ENCODE data around the gene GCDH.
"Not testable (repeated sequence)": the region's sequence is repeated elsewhere in the genome, so short reads cannot be mapped to it uniquely, and the experiment has no call there.

The GCDH gene

DNA sequence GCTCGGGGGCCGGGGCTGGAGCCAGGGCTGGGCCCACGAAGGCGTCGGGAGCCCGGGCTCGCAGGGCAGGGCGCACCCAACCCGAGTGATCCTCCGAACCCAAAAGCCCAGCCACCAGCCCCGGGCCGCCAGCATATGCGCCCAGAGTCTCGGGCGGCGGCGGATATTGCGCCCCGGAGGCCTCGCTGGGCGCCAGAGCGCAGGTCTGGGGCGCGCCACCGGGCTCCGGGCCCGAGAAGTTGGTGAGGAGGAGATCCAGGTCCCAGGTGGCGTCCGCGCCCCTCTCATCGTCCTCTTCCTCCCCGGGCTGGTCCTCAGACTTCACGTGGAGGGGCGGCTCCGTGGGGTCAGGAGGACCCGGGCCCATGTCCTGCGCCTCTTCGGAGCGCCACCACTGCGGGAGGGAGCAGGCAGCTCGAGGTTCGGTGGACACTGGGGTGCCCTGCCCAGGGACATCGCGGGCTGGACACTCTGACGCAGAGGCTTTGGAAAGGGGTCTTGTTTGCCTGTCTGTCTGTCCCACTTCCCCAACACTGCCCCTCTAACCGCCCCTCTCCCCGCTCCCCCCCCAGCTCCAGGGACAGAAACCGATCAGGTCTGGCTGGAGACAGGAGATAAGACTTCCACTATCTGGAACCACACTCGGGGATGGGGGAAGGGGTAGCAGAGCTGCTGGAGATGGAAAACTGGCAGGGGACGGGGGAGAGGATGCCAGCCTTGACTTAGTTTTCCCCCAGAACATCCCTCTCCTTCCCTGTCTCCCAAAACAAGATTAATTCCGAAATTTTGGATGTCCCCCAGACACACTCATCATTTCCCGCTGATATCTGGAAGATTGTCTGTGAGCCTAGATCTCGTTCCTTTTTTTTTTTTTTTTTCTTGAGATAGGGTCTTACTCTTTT is 5.0 kb upstream of the GCDH start:
- Histone ChIP-seq H3K9me3 (ENCODE audit: control insufficient read depth, low read length) (peaks cover 3% of the 10 kb centered on the region), H3K27ac (ENCODE audit: insufficient read depth, low read length, poor library complexity, severe bottlenecking) (peak overlapping the region; percentile 37), H3K36me3 (ENCODE audit: control insufficient read depth, insufficient read depth, low read length) (no peaks in the 10 kb centered on the region), H3K4me3 (ENCODE audit: insufficient read depth, low read depth, low read length, poor library complexity, severe bottlenecking) (peak overlapping the region; percentile 49), H3K4me1 (ENCODE audit: control insufficient read depth, insufficient read depth, low read length, poor library complexity, severe bottlenecking) (peaks cover 8% of the 10 kb centered on the region), H3K27me3 (replicated peaks; ENCODE audit: control insufficient read depth, insufficient read depth, low read length, poor library complexity, severe bottlenecking) (no peaks in the 10 kb centered on the region)
- no peak for DNase-seq

GRCh38 chr19:12886651-12886968 is 4.3 kb upstream of the GCDH start:
- peaks cover 3% of the 10 kb centered on the region for H3K9me3 ChIP-seq (ENCODE audit: control insufficient read depth, low read length)
- H3K27ac ChIP-seq (ENCODE audit: insufficient read depth, low read length, poor library complexity, severe bottlenecking) = no peak overlapping the region
- H3K27me3 ChIP-seq (replicated peaks; ENCODE audit: control insufficient read depth, insufficient read depth, low read length, poor library complexity, severe bottlenecking) = no peaks in the 10 kb centered on the region
- no peak overlapping the region for H3K4me3 ChIP-seq (ENCODE audit: insufficient read depth, low read depth, low read length, poor library complexity, severe bottlenecking)
- H3K4me1 ChIP-seq (ENCODE audit: control insufficient read depth, insufficient read depth, low read length, poor library complexity, severe bottlenecking) = peaks cover 12% of the 10 kb centered on the region
- no peak for DNase-seq
- H3K36me3 ChIP-seq (ENCODE audit: control insufficient read depth, insufficient read depth, low read length) = no peaks in the 10 kb centered on the region

- peaks cover 3% of the 10 kb centered on the region for H3K9me3 ChIP-seq (ENCODE audit: control insufficient read depth, low read length)
- no peaks in the 10 kb centered on the region for H3K36me3 ChIP-seq (ENCODE audit: control insufficient read depth, insufficient read depth, low read length)
- H3K4me1 ChIP-seq (ENCODE audit: control insufficient read depth, insufficient read depth, low read length, poor library complexity, severe bottlenecking) = peaks cover 16% of the 10 kb centered on the region
- DNase-seq = no peak
- H3K27ac ChIP-seq (ENCODE audit: insufficient read depth, low read length, poor library complexity, severe bottlenecking) = no peak within 1 kb of the TSS
- no peaks in the 10 kb centered on the region for H3K27me3 ChIP-seq (replicated peaks; ENCODE audit: control insufficient read depth, insufficient read depth, low read length, poor library complexity, severe bottlenecking)
- H3K4me3 ChIP-seq (ENCODE audit: insufficient read depth, low read depth, low read length, poor library complexity, severe bottlenecking) = no peak within 1 kb of the TSS
Observed at GRCh38 chr19:12886969-12887747, 3.8 kb upstream of the GCDH start, which contains the start of gene KLF1. KLF1 (minus strand) TSS chr19:12887201; CDS start chr19:12887140, 61 bp downstream.

DNA sequence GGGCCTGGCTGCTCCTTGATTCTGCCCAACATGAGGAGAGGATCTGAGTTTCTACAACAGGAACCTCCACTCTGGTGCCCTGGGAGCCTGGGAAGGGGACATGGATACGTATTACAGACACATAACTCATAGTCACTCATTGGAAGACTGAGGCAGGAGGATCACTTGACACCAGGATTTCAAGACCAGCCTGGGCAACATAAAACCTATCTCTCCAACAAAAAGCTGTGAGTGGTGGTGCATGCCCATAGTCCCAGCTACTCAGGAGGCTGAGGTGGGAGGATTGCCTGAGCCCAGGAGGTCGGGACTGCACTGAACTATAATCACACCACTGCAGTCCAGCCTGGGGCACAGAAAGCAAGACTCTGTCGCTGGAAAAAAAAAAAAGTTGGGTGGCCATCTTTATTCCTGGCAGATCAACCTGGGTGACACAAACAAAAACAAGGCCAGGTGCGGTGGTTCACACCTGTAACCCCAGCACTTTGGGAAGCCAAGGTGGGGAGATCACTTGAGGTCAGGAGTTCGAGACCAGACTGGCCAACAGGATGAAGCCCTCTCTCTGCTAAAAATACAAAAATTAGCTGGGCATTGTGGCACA is 2.9 kb upstream of the GCDH start:
- Histone ChIP-seq H3K36me3 (ENCODE audit: control insufficient read depth, insufficient read depth, low read length) (no peaks in the 10 kb centered on the region), H3K27me3 (replicated peaks; ENCODE audit: control insufficient read depth, insufficient read depth, low read length, poor library complexity, severe bottlenecking) (no peaks in the 10 kb centered on the region), H3K9me3 (ENCODE audit: control insufficient read depth, low read length) (peaks cover 3% of the 10 kb centered on the region), H3K4me3 (ENCODE audit: insufficient read depth, low read depth, low read length, poor library complexity, severe bottlenecking) (no peak overlapping the region), H3K27ac (ENCODE audit: insufficient read depth, low read length, poor library complexity, severe bottlenecking) (no peak overlapping the region), H3K4me1 (ENCODE audit: control insufficient read depth, insufficient read depth, low read length, poor library complexity, severe bottlenecking) (peaks cover 16% of the 10 kb centered on the region)
- DNase-seq = no peak

GRCh38 chr19:12890299-12890786 is 617 bp upstream of the GCDH start:
- not testable (repeated sequence) for H3K27me3 ChIP-seq (replicated peaks; ENCODE audit: control insufficient read depth, insufficient read depth, low read length, poor library complexity, severe bottlenecking); H3K9me3 ChIP-seq (ENCODE audit: control insufficient read depth, low read length); DNase-seq; H3K4me3 ChIP-seq (ENCODE audit: insufficient read depth, low read depth, low read length, poor library complexity, severe bottlenecking)
- H3K36me3 ChIP-seq (ENCODE audit: control insufficient read depth, insufficient read depth, low read length) = peaks cover 10% of the 10 kb centered on the region
- H3K27ac ChIP-seq (ENCODE audit: insufficient read depth, low read length, poor library complexity, severe bottlenecking) = peak overlapping the region; percentile 56
- H3K4me1 ChIP-seq (ENCODE audit: control insufficient read depth, insufficient read depth, low read length, poor library complexity, severe bottlenecking) = peaks cover 15% of the 10 kb centered on the region

DNA sequence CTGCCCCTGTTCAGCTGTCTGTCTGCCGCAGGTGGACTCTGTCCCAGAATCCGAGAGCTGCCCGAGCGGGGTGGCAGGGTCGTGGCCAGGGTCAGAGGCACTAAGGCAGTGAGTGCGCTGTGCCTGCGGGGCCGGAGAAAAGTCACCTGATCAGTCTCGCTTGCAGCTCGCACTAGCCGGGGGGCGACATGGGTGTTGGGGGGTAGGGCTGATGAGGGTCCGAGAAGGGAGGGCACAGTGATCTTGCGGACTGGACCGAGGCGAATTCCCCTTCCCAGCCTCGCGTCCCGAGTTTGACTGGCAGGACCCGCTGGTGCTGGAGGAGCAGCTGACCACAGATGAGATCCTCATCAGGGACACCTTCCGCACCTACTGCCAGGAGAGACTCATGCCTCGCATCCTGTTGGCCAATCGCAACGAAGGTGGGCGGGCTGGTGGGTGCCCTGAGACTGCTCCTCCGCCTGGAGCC is 627 bp downstream of the GCDH start:
- Histone ChIP-seq H3K9me3 (ENCODE audit: control insufficient read depth, low read length) (no peaks in the 10 kb centered on the region), H3K4me3 (ENCODE audit: insufficient read depth, low read depth, low read length, poor library complexity, severe bottlenecking) (peak overlapping the region; percentile 56), H3K36me3 (ENCODE audit: control insufficient read depth, insufficient read depth, low read length) (peaks cover 17% of the 10 kb centered on the region), H3K27me3 (replicated peaks; ENCODE audit: control insufficient read depth, insufficient read depth, low read length, poor library complexity, severe bottlenecking) (no peaks in the 10 kb centered on the region), H3K27ac (ENCODE audit: insufficient read depth, low read length, poor library complexity, severe bottlenecking) (peak overlapping the region; percentile 56), H3K4me1 (ENCODE audit: control insufficient read depth, insufficient read depth, low read length, poor library complexity, severe bottlenecking) (peaks cover 9% of the 10 kb centered on the region)
- DNase-seq = no peak

GRCh38 chr19:12893582-12893981 is 2.6 kb downstream of the GCDH start:
- no peak for DNase-seq
- Histone ChIP-seq H3K27ac (ENCODE audit: insufficient read depth, low read length, poor library complexity, severe bottlenecking) (no peak overlapping the region), H3K9me3 (ENCODE audit: control insufficient read depth, low read length) (no peaks in the 10 kb centered on the region), H3K36me3 (ENCODE audit: control insufficient read depth, insufficient read depth, low read length) (peaks cover 31% of the 10 kb centered on the region), H3K27me3 (replicated peaks; ENCODE audit: control insufficient read depth, insufficient read depth, low read length, poor library complexity, severe bottlenecking) (no peaks in the 10 kb centered on the region), H3K4me3 (ENCODE audit: insufficient read depth, low read depth, low read length, poor library complexity, severe bottlenecking) (no peak overlapping the region), H3K4me1 (ENCODE audit: control insufficient read depth, insufficient read depth, low read length, poor library complexity, severe bottlenecking) (peaks cover 9% of the 10 kb centered on the region)

DNA sequence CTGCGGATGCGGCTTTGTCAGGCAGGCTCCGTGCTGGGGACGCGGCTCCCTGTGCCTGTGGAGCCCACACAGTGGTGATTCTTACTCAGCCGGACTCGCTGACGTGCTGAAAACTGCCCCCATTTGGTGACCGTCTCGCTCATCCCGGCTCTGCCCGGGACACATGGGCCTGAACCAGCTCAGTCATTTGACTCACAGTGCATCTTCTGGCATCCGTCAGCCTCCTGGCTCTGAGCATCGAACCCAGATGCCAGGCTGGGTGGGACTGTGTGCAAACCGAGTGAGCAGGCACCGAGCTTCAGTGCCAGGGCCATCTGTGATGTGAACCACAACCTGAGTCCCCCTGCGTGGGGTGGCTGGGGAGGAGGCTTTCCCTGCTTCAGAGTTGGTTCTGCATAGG is 5.5 kb downstream of the GCDH start:
- no peak for DNase-seq
- Histone ChIP-seq H3K36me3 (ENCODE audit: control insufficient read depth, insufficient read depth, low read length) (peaks cover 46% of the 10 kb centered on the region), H3K27me3 (replicated peaks; ENCODE audit: control insufficient read depth, insufficient read depth, low read length, poor library complexity, severe bottlenecking) (no peaks in the 10 kb centered on the region), H3K4me1 (ENCODE audit: control insufficient read depth, insufficient read depth, low read length, poor library complexity, severe bottlenecking) (peaks cover 6% of the 10 kb centered on the region), H3K4me3 (ENCODE audit: insufficient read depth, low read depth, low read length, poor library complexity, severe bottlenecking) (no peak overlapping the region), H3K9me3 (ENCODE audit: control insufficient read depth, low read length) (no peaks in the 10 kb centered on the region), H3K27ac (ENCODE audit: insufficient read depth, low read length, poor library complexity, severe bottlenecking) (no peak overlapping the region)

GRCh38 chr19:12899891-12900518 is 9.0 kb downstream of the GCDH start:
- H3K36me3 ChIP-seq (ENCODE audit: control insufficient read depth, insufficient read depth, low read length) = peaks cover 35% of the 10 kb centered on the region
- no peak overlapping the region for H3K4me3 ChIP-seq (ENCODE audit: insufficient read depth, low read depth, low read length, poor library complexity, severe bottlenecking)
- no peak for DNase-seq
- no peaks in the 10 kb centered on the region for H3K27me3 ChIP-seq (replicated peaks; ENCODE audit: control insufficient read depth, insufficient read depth, low read length, poor library complexity, severe bottlenecking)
- no peaks in the 10 kb centered on the region for H3K9me3 ChIP-seq (ENCODE audit: control insufficient read depth, low read length)
- no peaks in the 10 kb centered on the region for H3K4me1 ChIP-seq (ENCODE audit: control insufficient read depth, insufficient read depth, low read length, poor library complexity, severe bottlenecking)
- H3K27ac ChIP-seq (ENCODE audit: insufficient read depth, low read length, poor library complexity, severe bottlenecking) = no peak overlapping the region
